Liver (tissue), 9 donors: Measurements from ENCODE around the gene MOB3B. TPM values are rescaled to one million over a fixed set of nuclear protein-coding genes. Genes with fewer than 3 reads are reported as not detected.

Experiments
- DNase-seq: peaks from one replicate; pipeline ENCODE4 v3.0.0-alpha.2; 2017; ENCODE audit warnings: low spot score
- H3K27ac ChIP-seq, 2 donors: one replicate each; pipeline ENCODE4 v1.7.0; 2013; ENCODE audit warnings: inconsistent platforms in 2 of 2, low read length in 2 of 2, control low read depth in 1 of 2, low read depth in 1 of 2, mild to moderate bottlenecking in 1 of 2
- H3K27me3 ChIP-seq, 4 donors: one replicate each; pipeline versions ENCODE4 v1.6.1 to v1.7.0; 2013; ENCODE audit warnings: low read length in 3 of 4, inconsistent platforms in 1 of 4, mild to moderate bottlenecking in 1 of 4, moderate library complexity in 1 of 4; ENCODE audit not compliant: control insufficient read depth in 4 of 4, insufficient read depth in 4 of 4
- H3K36me3 ChIP-seq, 4 donors: one replicate each; pipeline versions ENCODE4 v1.6.1 to v1.7.0; 2013; ENCODE audit warnings: low read length in 3 of 4, mild to moderate bottlenecking in 3 of 4, low read depth in 1 of 4, moderate library complexity in 1 of 4; ENCODE audit not compliant: control insufficient read depth in 4 of 4, insufficient read depth in 3 of 4
- H3K4me1 ChIP-seq, 4 donors: one replicate each; pipeline versions ENCODE4 v1.6.1 to v1.7.0; 2013; ENCODE audit warnings: low read length in 3 of 4, mild to moderate bottlenecking in 3 of 4, moderate library complexity in 1 of 4; ENCODE audit not compliant: control insufficient read depth in 4 of 4, insufficient read depth in 4 of 4
- H3K4me3 ChIP-seq, 3 donors: one replicate each; pipeline versions ENCODE4 v1.6.1 to v1.7.0; 2013; ENCODE audit warnings: low read length in 3 of 3, control low read depth in 1 of 3, low read depth in 1 of 3, mild to moderate bottlenecking in 1 of 3
- H3K9ac ChIP-seq, 2 donors: one replicate each; pipeline ENCODE4 v1.7.0; 2013; ENCODE audit warnings: low read length in 2 of 2, mild to moderate bottlenecking in 2 of 2, moderate library complexity in 2 of 2, control low read depth in 1 of 2, low read depth in 1 of 2
- H3K9me3 ChIP-seq, 4 donors: one replicate each; pipeline versions ENCODE4 v1.6.1 to v1.7.0; 2013; ENCODE audit warnings: low read length in 3 of 4; ENCODE audit not compliant: control insufficient read depth in 4 of 4
- ATF3 ChIP-seq: IDR thresholded peaks from 2 replicates; pipeline ENCODE4 v1.6.1; 2016; ENCODE audit warnings: antibody characterized with exemption
- CTCF ChIP-seq: fragments of 150-350 bp; IDR thresholded peaks from 2 replicates; pipeline ENCODE4 v1.5.1; 2017; ENCODE audit warnings: improper control_type of control experiment, low read depth, low read length; ENCODE audit not compliant: missing input control
- EGR1 ChIP-seq, 2 donors: IDR thresholded peaks; 2 replicates each; pipeline ENCODE4 v1.6.1; 2016 to 2018; ENCODE audit warnings: antibody characterized with exemption in 2 of 2, low read depth in 2 of 2
- FOXA1 ChIP-seq: IDR thresholded peaks from 2 replicates; pipeline ENCODE4 v1.6.1; 2016; ENCODE audit warnings: antibody characterized with exemption
- FOXA2 ChIP-seq: IDR thresholded peaks from 2 replicates; pipeline ENCODE4 v1.6.1; 2016; ENCODE audit warnings: antibody characterized with exemption
- GABPA ChIP-seq, 2 donors: IDR thresholded peaks in 1 of 2; conservative IDR thresholded peaks in 1 of 2; 2 replicates each; pipeline ENCODE4 v1.6.1; 2016; ENCODE audit warnings: antibody characterized with exemption in 2 of 2, mild to moderate bottlenecking in 1 of 2, moderate library complexity in 1 of 2
- HNF4A ChIP-seq, 2 donors: conservative IDR thresholded peaks; 2 replicates each; pipeline ENCODE4 v1.6.1; 2016; ENCODE audit warnings: antibody characterized with exemption in 2 of 2, mild to moderate bottlenecking in 2 of 2
- HNF4G ChIP-seq: IDR thresholded peaks from 2 replicates; pipeline ENCODE4 v1.6.1; 2016; ENCODE audit warnings: antibody characterized with exemption
- JUND ChIP-seq, 2 donors: IDR thresholded peaks; 2 replicates each; pipeline ENCODE4 v1.6.1; 2016; ENCODE audit warnings: antibody characterized with exemption in 2 of 2
- MAX ChIP-seq: IDR thresholded peaks from 2 replicates; pipeline ENCODE4 v1.6.1; 2016; ENCODE audit warnings: antibody characterized with exemption
- NR2F2 ChIP-seq: IDR thresholded peaks from 2 replicates; pipeline ENCODE4 v1.6.1; 2016; ENCODE audit warnings: antibody characterized with exemption
- RAD21 ChIP-seq, 2 donors: IDR thresholded peaks; 2 replicates each; pipeline ENCODE4 v1.6.1; 2016; ENCODE audit warnings: antibody characterized with exemption in 2 of 2, mild to moderate bottlenecking in 2 of 2
- REST ChIP-seq: IDR thresholded peaks from 2 replicates; pipeline ENCODE4 v1.6.1; 2016; ENCODE audit warnings: antibody characterized with exemption, mild to moderate bottlenecking
- RXRA ChIP-seq, 2 donors: IDR thresholded peaks; 2 replicates each; pipeline ENCODE4 v1.6.1; 2017 to 2018; ENCODE audit warnings: antibody characterized with exemption in 2 of 2, mild to moderate bottlenecking in 1 of 2
- SP1 ChIP-seq: IDR thresholded peaks from 2 replicates; pipeline ENCODE4 v1.6.1; 2018; ENCODE audit warnings: antibody characterized with exemption, mild to moderate bottlenecking
- TAF1 ChIP-seq: conservative IDR thresholded peaks from 2 replicates; pipeline ENCODE4 v1.6.1; 2016; ENCODE audit warnings: antibody characterized with exemption, mild to moderate bottlenecking
- YY1 ChIP-seq: IDR thresholded peaks from 2 replicates; pipeline ENCODE4 v1.6.1; 2016; ENCODE audit warnings: antibody characterized with exemption, mild to moderate bottlenecking
- ZBTB33 ChIP-seq: IDR thresholded peaks from 2 replicates; pipeline ENCODE4 v1.6.1; 2016; ENCODE audit warnings: antibody characterized with exemption
- WGBS: extraction: QIAGEN DNeasy Blood & Tissue Kit; methylation state at CpG from one replicate; pipeline ENCODE4 v1.1.7; 2013; 5-methylcytosine and 5-hydroxymethylcytosine counted together
- polyA plus RNA-seq, 2 donors: library from polyadenylated mRNA; stranded (reverse) in 1 of 2; unstranded in 1 of 2; fragments of 200-250 nt in 1 of 2; fragments of >200 nt in 1 of 2; fragmentation: Nextera tagmentation in 1 of 2; extraction: Ambion mirVana in 1 of 2; gene quantifications; one replicate each; pipeline versions ENCODE4 v1.2.1 to v1.2.3, GENCODE V29; 2013 to 2015
- total RNA-seq, 2 donors: library from RNA; depleted of rRNA; stranded (reverse); fragments of >200 nt; gene quantifications; one replicate each; pipeline ENCODE4 v1.2.3, GENCODE V29; 2014
- donor health status: healthy.
- donor health status: healthy.
- donor health status: healthy.
- donor health status: healthy.
- donor health status: healthy.

Gene MOB3B
- total and polyA plus RNA-seq, 4 donors = 0.36 to 1.1 (median 0.76) TPM

GRCh38 chr9:27533311-27533710 lies 3.7 kb upstream of the MOB3B start (continued):
- TF ChIP-seq ZBTB33 (no peak), HNF4A (conservative IDR thresholded peaks at IDR 0.05) (no peak), SP1 (no peak), GABPA (IDR thresholded peaks at IDR 0.05 in 1 of 2, conservative IDR thresholded peaks at IDR 0.05 in 1 of 2) (no peak), FOXA2 (no peak), CTCF (no peak), HNF4G (no peak)

GRCh38 chr9:27532046-27532445 lies 2.4 kb upstream of the MOB3B start:
- no peak overlapping the region for H3K27ac ChIP-seq
- H3K4me1 ChIP-seq = peaks cover 3 to 25% (median 13%) of the 10 kb centered on the region in 4 donors
- peaks cover 0 to 2% (median 0%) of the 10 kb centered on the region in 4 donors for H3K36me3 ChIP-seq
- no peak for DNase-seq
- no peak overlapping the region for H3K9ac ChIP-seq
- WGBS = 42% methylated on average over 1 of the region's 1 CpG
- H3K27me3 ChIP-seq = no peaks in the 10 kb centered on the region
- TF ChIP-seq REST (no peak), RXRA (IDR thresholded peaks at IDR 0.05) (no peak), ATF3 (no peak), FOXA1 (no peak), JUND (IDR thresholded peaks at IDR 0.05) (no peak), NR2F2 (no peak), FOXA2 (no peak), CTCF (no peak), HNF4G (no peak), MAX (no peak), EGR1 (IDR thresholded peaks at IDR 0.05; ENCODE audit: low read depth in 2 of 2) (no peak), SP1 (no peak), HNF4A (conservative IDR thresholded peaks at IDR 0.05) (no peak), YY1 (no peak), GABPA (IDR thresholded peaks at IDR 0.05 in 1 of 2, conservative IDR thresholded peaks at IDR 0.05 in 1 of 2) (no peak), RAD21 (IDR thresholded peaks at IDR 0.05) (no peak), ZBTB33 (no peak), TAF1 (no peak)
- H3K9me3 ChIP-seq = no peaks in the 10 kb centered on the region
- H3K4me3 ChIP-seq = no peak overlapping the region
